SH-SY5Y (cell line): Measurements from ENCODE around the gene ZCCHC12.

Source experiments
- GATA2 ChIP-seq: IDR thresholded peaks from 2 replicates; pipeline ENCODE4 v1.6.1; 2011; ENCODE audit warnings: mild to moderate bottlenecking, low read depth, low read length
- GATA3 ChIP-seq: IDR thresholded peaks from 2 replicates; pipeline ENCODE4 v1.6.1; 2011; ENCODE audit warnings: low read depth, mild to moderate bottlenecking, low read length, moderate library complexity

DNA sequence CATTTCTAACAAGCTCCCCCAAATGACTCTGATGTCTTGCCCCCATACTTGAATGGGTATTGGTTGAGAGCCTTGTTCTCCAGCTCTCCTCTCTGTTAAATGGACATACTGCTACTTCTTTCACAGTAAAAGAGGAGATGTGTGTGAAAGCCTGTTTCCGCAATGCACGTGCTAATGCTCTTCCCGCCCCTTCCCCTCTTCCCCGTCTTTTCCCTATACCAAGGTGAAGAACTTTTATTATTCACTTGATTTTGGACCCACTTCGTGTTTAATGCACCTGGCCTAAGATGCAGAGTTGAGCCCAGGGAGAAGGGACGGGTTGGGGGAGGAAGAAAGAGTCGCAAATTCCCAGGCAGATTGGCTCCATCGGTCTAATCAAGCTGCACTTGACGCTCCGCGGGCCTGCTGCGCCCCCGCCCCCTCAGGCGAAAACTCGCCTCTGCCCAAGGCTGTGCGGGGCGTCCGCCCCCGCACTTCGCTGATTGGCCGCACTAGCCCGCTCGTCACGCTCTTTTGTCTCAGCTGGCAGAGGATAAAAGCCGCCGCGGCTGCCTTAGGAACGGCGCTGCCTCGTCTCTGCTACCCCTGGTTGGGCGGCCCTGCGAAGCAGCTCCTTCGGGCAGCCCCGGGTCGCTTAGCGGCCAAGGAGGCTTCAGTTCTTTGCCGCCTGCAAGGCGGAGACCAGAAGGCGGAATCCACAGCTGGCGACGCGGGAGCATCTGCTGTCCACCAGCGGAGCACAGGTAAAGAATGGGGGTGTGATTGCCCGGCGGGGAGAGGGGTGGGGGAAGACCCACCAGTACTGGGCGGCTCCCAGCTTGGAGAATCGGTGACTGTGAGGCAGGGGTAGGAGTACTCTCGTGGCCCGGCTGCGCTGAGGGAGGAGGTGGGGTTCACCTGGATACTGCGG, at the start of gene ZCCHC12:
- no peak for TF ChIP-seq GATA3
- TF ChIP-seq GATA2, result no peak
